GM12864 (cell line): ENCODE data around the gene SMARCD2.

Source experiments
- DNase-seq: peaks from one replicate; pipeline ENCODE4 v3.0.0-alpha.2; 2011; ENCODE audit warnings: low read depth
- H3K4me3 ChIP-seq: 2 replicates; pipeline ENCODE4 v1.5.1; 2011; ENCODE audit warnings: mild to moderate bottlenecking, low read depth, low read length, control low read depth
- CTCF ChIP-seq: IDR thresholded peaks from 2 replicates; pipeline ENCODE4 v1.5.1; 2011; ENCODE audit warnings: low read depth, mild to moderate bottlenecking, moderate library complexity, low read length, control low read depth, inconsistent platforms; ENCODE audit errors: missing control alignments

Gene SMARCD2

GRCh38 chr17:63827801-63828221 lies 14.7 kb downstream of the SMARCD2 start:
- H3K4me3 ChIP-seq, result peak overlapping the region; percentile 96
- DNase-seq, result no peak
- no peak for TF ChIP-seq CTCF

- TF ChIP-seq CTCF, result peak; percentile 79
- peak; percentile 89 for DNase-seq
- peak within 1 kb of the TSS; percentile 96 for H3K4me3 ChIP-seq
These were observed 15.3 kb downstream of the SMARCD2 start, which contains the start of the genes FTSJ3 and PSMC5 for GRCh38 chr17:63827002-63827800. Gene FTSJ3 (minus strand): TSS chr17:63827663. CDS start chr17:63826902, 761 bp downstream. Gene PSMC5 (plus strand): TSS chr17:63827431. CDS start chr17:63827491, 60 bp downstream.

GRCh38 chr17:63826468-63827001 lies 15.9 kb downstream of the SMARCD2 start:
- TF ChIP-seq CTCF, result no peak
- H3K4me3 ChIP-seq, result peak overlapping the region; percentile 96
- DNase-seq, result no peak

- H3K4me3 ChIP-seq, result no peak overlapping the region
- no peak for DNase-seq
- TF ChIP-seq CTCF, result no peak
These were observed 18.1 kb downstream of the SMARCD2 start for GRCh38 chr17:63824362-63824761.

- H3K4me3 ChIP-seq, result no peak overlapping the region
- TF ChIP-seq CTCF, result no peak
These were observed 18.7 kb downstream of the SMARCD2 start for GRCh38 chr17:63823659-63824331.

GRCh38 chr17:63822537-63822936 lies 19.9 kb downstream of the SMARCD2 start:
- no peak overlapping the region for H3K4me3 ChIP-seq
- DNase-seq, result no peak

More at GRCh38 chr17:63823659-63824331, 18.7 kb downstream of the SMARCD2 start:
- no peak for DNase-seq

More at GRCh38 chr17:63822537-63822936, 19.9 kb downstream of the SMARCD2 start:
- no peak for TF ChIP-seq CTCF
